HCT116 (cell line): Measurements from ENCODE around the gene EVC. TPM values are rescaled to one million over a fixed set of nuclear protein-coding genes. Genes with fewer than 3 reads are reported as not detected.

ENCODE experiments used
- ATAC-seq: fragments of 200-7000 bp; cut with Tn5 transposase; 2 replicates; pipeline ENCODE4 v1.9.1; 2020; ENCODE audit warnings: mild to moderate bottlenecking, moderate library complexity
- BruUV-seq: library from RNA; stranded (reverse); fragments of 400-500 nt; replicated peaks from 2 replicates; lab custom pipeline; 2021; lab: Mats Ljungman, UMichigan
- CTCF ChIA-PET: fragments of 300-600 bp; sonication (Branson Sonifier 250); formaldehyde crosslinking; loops from one replicate; lab custom pipeline; 2021; ENCODE audit warnings: antibody characterized with exemption; lab: Charles Lee
- POLR2A ChIA-PET: fragments of 300-600, 350-600 bp; sonication (Branson Sonifier 250); formaldehyde crosslinking; loops from one replicate; lab custom pipeline; 2021; ENCODE audit warnings: antibody characterized with exemption; lab: Charles Lee
- RAD21 ChIA-PET, 2 experiments: fragments of 300-600 bp; sonication (Branson Sonifier 250); formaldehyde crosslinking; loops; one replicate each; lab custom pipeline; 2023; ENCODE audit warnings: low total read pairs in 2 of 2; ENCODE audit not compliant: uncharacterized antibody in 2 of 2, unreplicated experiment in 2 of 2, low non-redundant PET in 1 of 2; lab: Charles Lee
- DNase-seq: peaks from one replicate; pipeline ENCODE4 v3.0.0-alpha.2; 2010; ENCODE audit warnings: low read depth, low spot score
- H2AFZ ChIP-seq: fragments of 200-600 bp; shearing (Covaris generic), sonication (generic); 2 replicates; pipeline ENCODE4 v1.6.1; 2017; ENCODE audit warnings: low read depth, mixed run types, mixed read lengths, antibody characterized with exemption, low read length; ENCODE audit not compliant: poor library complexity, severe bottlenecking
- H3K27ac ChIP-seq: 2 replicates; pipeline ENCODE4 v1.5.1; 2012; ENCODE audit warnings: low read depth, low read length
- H3K27me3 ChIP-seq: fragments of 200-600 bp; sonication (generic); 2 replicates; pipeline ENCODE4 v1.6.1; 2016; ENCODE audit warnings: mixed run types, low read length, mixed read lengths; ENCODE audit not compliant: insufficient read depth
- H3K36me3 ChIP-seq, 2 experiments: fragments of 200-500 bp in 1 of 2; fragments of 200-600 bp in 1 of 2; sonication (Bioruptor generic) in 1 of 2; sonication (generic) in 1 of 2; 2 replicates each; pipeline versions ENCODE4 v1.5.1 to v1.6.1; 2014 to 2016; ENCODE audit warnings: low read length in 2 of 2, inconsistent platforms in 1 of 2, mixed read lengths in 1 of 2, mixed run types in 1 of 2; ENCODE audit not compliant: insufficient read depth in 2 of 2, control insufficient read depth in 1 of 2
- H3K4me1 ChIP-seq, 2 experiments: fragments of 200-600 bp in 1 of 2; sonication (generic) in 1 of 2; 2 replicates each; pipeline versions ENCODE4 v1.5.1 to v1.6.1; 2012 to 2017; ENCODE audit warnings: low read length in 2 of 2, inconsistent platforms in 1 of 2, mild to moderate bottlenecking in 1 of 2, mixed read lengths in 1 of 2, mixed run types in 1 of 2, moderate library complexity in 1 of 2; ENCODE audit not compliant: insufficient read depth in 2 of 2, control insufficient read depth in 1 of 2
- H3K4me2 ChIP-seq: fragments of 200-600 bp; sonication (generic); 2 replicates; pipeline ENCODE4 v1.6.1; 2017; ENCODE audit warnings: mixed run types, low read length, mixed read lengths
- H3K4me3 ChIP-seq, 2 experiments: fragments of 200-600 bp in 1 of 2; sonication (generic) in 1 of 2; replicated peaks in 1 of 2; 2 replicates each; pipeline ENCODE4 v1.5.1; 2011 to 2016; ENCODE audit warnings: low read length in 2 of 2, control low read depth in 1 of 2, low read depth in 1 of 2, mild to moderate bottlenecking in 1 of 2, mixed read lengths in 1 of 2, mixed run types in 1 of 2
- H3K79me2 ChIP-seq: fragments of 200-600 bp; sonication (generic); 2 replicates; pipeline ENCODE4 v1.6.1; 2017; ENCODE audit warnings: mild to moderate bottlenecking, mixed run types, low read length, moderate library complexity, mixed read lengths; ENCODE audit not compliant: insufficient read depth
- H3K9ac ChIP-seq: fragments of 200-600 bp; sonication (generic); 2 replicates; pipeline ENCODE4 v1.6.1; 2016; ENCODE audit warnings: low read length, mixed read lengths
- H3K9me2 ChIP-seq: fragments of 200-600 bp; sonication (generic), shearing (Covaris generic); 2 replicates; pipeline ENCODE4 v1.6.1; 2017; ENCODE audit warnings: mixed run types, mild to moderate bottlenecking, moderate library complexity; ENCODE audit not compliant: insufficient read depth
- H3K9me3 ChIP-seq, 2 experiments: fragments of 200-500 bp in 1 of 2; fragments of 200-600 bp in 1 of 2; sonication (Bioruptor generic) in 1 of 2; sonication (generic) in 1 of 2; 2 replicates each; pipeline ENCODE4 v1.6.1; 2014 to 2017; ENCODE audit warnings: low read length in 2 of 2, mixed read lengths in 2 of 2, inconsistent platforms in 1 of 2, low read depth in 1 of 2, mild to moderate bottlenecking in 1 of 2, mixed run types in 1 of 2, moderate library complexity in 1 of 2; ENCODE audit not compliant: control insufficient read depth in 1 of 2, insufficient read depth in 1 of 2
- H4K20me1 ChIP-seq: fragments of 200-600 bp; sonication (generic), shearing (Covaris generic); 2 replicates; pipeline ENCODE4 v1.6.1; 2017; ENCODE audit warnings: mixed run types, mild to moderate bottlenecking, moderate library complexity; ENCODE audit not compliant: insufficient read depth
- CBX3 ChIP-seq: IDR thresholded peaks from 2 replicates; pipeline ENCODE4 v1.6.1; 2012; ENCODE audit warnings: low read depth
- CEBPB ChIP-seq: IDR thresholded peaks from 2 replicates; pipeline ENCODE4 v1.6.1; 2012; ENCODE audit warnings: low read depth
- EGR1 ChIP-seq: IDR thresholded peaks from 2 replicates; pipeline ENCODE4 v1.6.1; 2012; ENCODE audit warnings: low read depth
- ELF1 ChIP-seq: IDR thresholded peaks from 2 replicates; pipeline ENCODE4 v1.6.1; 2012; ENCODE audit warnings: low read depth, borderline replicate concordance
- EZH2 ChIP-seq: fragments of 200-600 bp; sonication (generic); IDR thresholded peaks from 2 replicates; pipeline ENCODE4 v1.6.1; 2017; ENCODE audit warnings: antibody characterized with exemption, mixed run types
- EZH2phosphoT487 ChIP-seq: fragments of 200-600 bp; IDR thresholded peaks from 2 replicates; pipeline ENCODE4 v1.6.1; 2018; ENCODE audit warnings: antibody characterized with exemption, borderline replicate concordance
- FOSL1 ChIP-seq: IDR thresholded peaks from 2 replicates; pipeline ENCODE4 v1.6.1; 2012; ENCODE audit warnings: low read depth
- JUND ChIP-seq: IDR thresholded peaks from 2 replicates; pipeline ENCODE4 v1.6.1; 2012
- POLR2AphosphoS5 ChIP-seq: IDR thresholded peaks from 2 replicates; pipeline ENCODE4 v1.6.1; 2011; ENCODE audit warnings: mild to moderate bottlenecking, low read depth, low read length, moderate library complexity
- RAD21 ChIP-seq: IDR thresholded peaks from 2 replicates; pipeline ENCODE4 v1.6.1; 2012; ENCODE audit warnings: low read depth, mild to moderate bottlenecking
- SIN3A ChIP-seq: IDR thresholded peaks from 2 replicates; pipeline ENCODE4 v1.6.1; 2012; ENCODE audit warnings: low read depth
- SP1 ChIP-seq: IDR thresholded peaks from 2 replicates; pipeline ENCODE4 v1.6.1; 2012; ENCODE audit warnings: low read depth
- SRF ChIP-seq: IDR thresholded peaks from 2 replicates; pipeline ENCODE4 v1.6.1; 2012; ENCODE audit warnings: low read depth
- TCF7L2 ChIP-seq: IDR thresholded peaks from 2 replicates; pipeline ENCODE4 v1.7.0; 2011; ENCODE audit warnings: borderline replicate concordance, inconsistent platforms; ENCODE audit not compliant: insufficient read depth, insufficient read length; ENCODE audit errors: extremely low read depth
- ZFX ChIP-seq: fragments of 450-650 bp; IDR thresholded peaks from 2 replicates; pipeline ENCODE4 v1.6.1; 2017
- ZNF274 ChIP-seq: fragments of 200-500 bp; sonication (Bioruptor generic); IDR thresholded peaks from 2 replicates; pipeline ENCODE4 v1.6.1; 2014; ENCODE audit warnings: mild to moderate bottlenecking, low read depth, low read length, inconsistent platforms
- intact Hi-C: fragments of 100-400 bp; cut with micrococcal nuclease; formaldehyde crosslinking; loops from 2 replicates; pipeline ENCODE4 v1.10.0; 2022
- total RNA-seq: library from RNA; stranded (reverse); gene quantifications from one replicate; pipeline ENCODE4 v1.2.1, GENCODE V29; 2021; ENCODE audit not compliant: unreplicated experiment
- TF ChIP-seq, protein P1 (sequence below): IDR thresholded peaks from 2 replicates; pipeline ENCODE4 v1.6.1; 2012
- TF ChIP-seq, protein P2 (sequence below): IDR thresholded peaks from 2 replicates; pipeline ENCODE4 v1.6.1; 2012
- TF ChIP-seq, protein P3 (sequence below): IDR thresholded peaks from 2 replicates; pipeline ENCODE4 v1.6.1; 2012; ENCODE audit warnings: low read depth
- TF ChIP-seq, protein P4 (sequence below), 3 experiments: fragments of 200-600 bp in 1 of 3; sonication (generic) in 1 of 3; IDR thresholded peaks in 2 of 3; conservative IDR thresholded peaks in 1 of 3; 2 replicates each; pipeline ENCODE4 v1.5.1; 2012 to 2017; ENCODE audit warnings: low read depth in 2 of 3, low read length in 2 of 3, antibody characterized with exemption in 1 of 3, borderline replicate concordance in 1 of 3, control low read depth in 1 of 3, mild to moderate bottlenecking in 1 of 3, mixed read lengths in 1 of 3, mixed run types in 1 of 3, moderate library complexity in 1 of 3; ENCODE audit not compliant: insufficient read depth in 1 of 3
- TF ChIP-seq, protein P5 (sequence below): IDR thresholded peaks from 2 replicates; pipeline ENCODE4 v1.6.1; 2011; ENCODE audit warnings: mild to moderate bottlenecking, low read length, moderate library complexity; ENCODE audit not compliant: insufficient replicate concordance; ENCODE audit errors: extremely low read depth

Gene EVC
- total RNA-seq, 1 experiment from 2014 or later, result 0.15 TPM

DNA sequence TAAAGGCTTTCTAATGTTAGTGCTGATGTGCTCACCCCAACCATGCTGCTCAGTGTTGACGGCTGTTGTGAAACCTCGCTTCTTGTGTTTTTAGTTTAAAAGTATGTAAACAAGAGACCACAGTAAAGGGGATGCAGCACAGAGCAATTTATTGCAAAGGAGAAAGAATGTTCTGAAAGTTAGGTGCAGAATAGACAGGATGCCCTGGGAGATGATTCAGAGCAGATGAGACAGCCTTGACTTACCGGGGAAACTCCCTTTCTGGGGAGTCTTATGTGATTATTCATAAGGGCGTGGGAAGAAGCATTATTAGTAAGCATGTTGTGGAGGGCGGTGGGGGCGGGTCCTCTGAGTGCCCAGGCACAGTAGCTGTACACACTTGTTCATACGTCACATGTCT, 47.7 kb downstream of the EVC start:
- BruUV-seq, result no TSS peak

More for the DNA sequence above, 47.7 kb downstream of the EVC start:
- Histone ChIP-seq H4K20me1 (no peaks in the 10 kb centered on the region), H3K4me1 (peaks cover 13 to 53% of the 10 kb centered on the region in 2 experiments), H3K9me3 (no peaks in the 10 kb centered on the region), H3K27me3 (no peaks in the 10 kb centered on the region), H3K36me3 (no peaks in the 10 kb centered on the region), H3K9me2 (no peaks in the 10 kb centered on the region), H3K79me2 (no peaks in the 10 kb centered on the region), H3K4me3 (peak overlapping the region in 1 of 2 experiments; percentile 19; a peak in 2 of 4 replicates), H3K9ac (peak overlapping the region; percentile 27), H3K27ac (no peak overlapping the region), H3K4me2 (peak overlapping the region; percentile 58), H2AFZ (no peak overlapping the region)
- TF ChIP-seq, protein P1, sequence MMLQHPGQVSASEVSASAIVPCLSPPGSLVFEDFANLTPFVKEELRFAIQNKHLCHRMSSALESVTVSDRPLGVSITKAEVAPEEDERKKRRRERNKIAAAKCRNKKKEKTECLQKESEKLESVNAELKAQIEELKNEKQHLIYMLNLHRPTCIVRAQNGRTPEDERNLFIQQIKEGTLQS, result no peak
- TF ChIP-seq TCF7L2, result no peak
- TF ChIP-seq POLR2AphosphoS5, result no peak
- no peak for TF ChIP-seq EZH2
- TF ChIP-seq, protein P2, sequence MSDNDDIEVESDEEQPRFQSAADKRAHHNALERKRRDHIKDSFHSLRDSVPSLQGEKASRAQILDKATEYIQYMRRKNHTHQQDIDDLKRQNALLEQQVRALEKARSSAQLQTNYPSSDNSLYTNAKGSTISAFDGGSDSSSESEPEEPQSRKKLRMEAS, result 0 out of 2 replicates have a peak, but pooled peaks have one; percentile 7
- TF ChIP-seq EZH2phosphoT487, result no peak
- TF ChIP-seq RAD21, result no peak
- no peak for TF ChIP-seq ZNF274
- TF ChIP-seq SP1, result peak; percentile 56
- no peak for TF ChIP-seq CBX3
- peak; percentile 80 for TF ChIP-seq JUND
- TF ChIP-seq CEBPB, result no peak
- TF ChIP-seq SIN3A, result no peak
- TF ChIP-seq FOSL1, result peak; percentile 87
- TF ChIP-seq, protein P3, sequence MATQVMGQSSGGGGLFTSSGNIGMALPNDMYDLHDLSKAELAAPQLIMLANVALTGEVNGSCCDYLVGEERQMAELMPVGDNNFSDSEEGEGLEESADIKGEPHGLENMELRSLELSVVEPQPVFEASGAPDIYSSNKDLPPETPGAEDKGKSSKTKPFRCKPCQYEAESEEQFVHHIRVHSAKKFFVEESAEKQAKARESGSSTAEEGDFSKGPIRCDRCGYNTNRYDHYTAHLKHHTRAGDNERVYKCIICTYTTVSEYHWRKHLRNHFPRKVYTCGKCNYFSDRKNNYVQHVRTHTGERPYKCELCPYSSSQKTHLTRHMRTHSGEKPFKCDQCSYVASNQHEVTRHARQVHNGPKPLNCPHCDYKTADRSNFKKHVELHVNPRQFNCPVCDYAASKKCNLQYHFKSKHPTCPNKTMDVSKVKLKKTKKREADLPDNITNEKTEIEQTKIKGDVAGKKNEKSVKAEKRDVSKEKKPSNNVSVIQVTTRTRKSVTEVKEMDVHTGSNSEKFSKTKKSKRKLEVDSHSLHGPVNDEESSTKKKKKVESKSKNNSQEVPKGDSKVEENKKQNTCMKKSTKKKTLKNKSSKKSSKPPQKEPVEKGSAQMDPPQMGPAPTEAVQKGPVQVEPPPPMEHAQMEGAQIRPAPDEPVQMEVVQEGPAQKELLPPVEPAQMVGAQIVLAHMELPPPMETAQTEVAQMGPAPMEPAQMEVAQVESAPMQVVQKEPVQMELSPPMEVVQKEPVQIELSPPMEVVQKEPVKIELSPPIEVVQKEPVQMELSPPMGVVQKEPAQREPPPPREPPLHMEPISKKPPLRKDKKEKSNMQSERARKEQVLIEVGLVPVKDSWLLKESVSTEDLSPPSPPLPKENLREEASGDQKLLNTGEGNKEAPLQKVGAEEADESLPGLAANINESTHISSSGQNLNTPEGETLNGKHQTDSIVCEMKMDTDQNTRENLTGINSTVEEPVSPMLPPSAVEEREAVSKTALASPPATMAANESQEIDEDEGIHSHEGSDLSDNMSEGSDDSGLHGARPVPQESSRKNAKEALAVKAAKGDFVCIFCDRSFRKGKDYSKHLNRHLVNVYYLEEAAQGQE, result no peak
- TF ChIP-seq, protein P4, sequence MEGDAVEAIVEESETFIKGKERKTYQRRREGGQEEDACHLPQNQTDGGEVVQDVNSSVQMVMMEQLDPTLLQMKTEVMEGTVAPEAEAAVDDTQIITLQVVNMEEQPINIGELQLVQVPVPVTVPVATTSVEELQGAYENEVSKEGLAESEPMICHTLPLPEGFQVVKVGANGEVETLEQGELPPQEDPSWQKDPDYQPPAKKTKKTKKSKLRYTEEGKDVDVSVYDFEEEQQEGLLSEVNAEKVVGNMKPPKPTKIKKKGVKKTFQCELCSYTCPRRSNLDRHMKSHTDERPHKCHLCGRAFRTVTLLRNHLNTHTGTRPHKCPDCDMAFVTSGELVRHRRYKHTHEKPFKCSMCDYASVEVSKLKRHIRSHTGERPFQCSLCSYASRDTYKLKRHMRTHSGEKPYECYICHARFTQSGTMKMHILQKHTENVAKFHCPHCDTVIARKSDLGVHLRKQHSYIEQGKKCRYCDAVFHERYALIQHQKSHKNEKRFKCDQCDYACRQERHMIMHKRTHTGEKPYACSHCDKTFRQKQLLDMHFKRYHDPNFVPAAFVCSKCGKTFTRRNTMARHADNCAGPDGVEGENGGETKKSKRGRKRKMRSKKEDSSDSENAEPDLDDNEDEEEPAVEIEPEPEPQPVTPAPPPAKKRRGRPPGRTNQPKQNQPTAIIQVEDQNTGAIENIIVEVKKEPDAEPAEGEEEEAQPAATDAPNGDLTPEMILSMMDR (IDR thresholded peaks at IDR 0.05 in 2 of 3, conservative IDR thresholded peaks at IDR 0.05 in 1 of 3; ENCODE audit: borderline replicate concordance in 1 of 3, insufficient read depth in 1 of 3, low read depth in 2 of 3, low read length in 2 of 3), result no peak
- TF ChIP-seq SRF, result no peak
- TF ChIP-seq ZFX, result no peak
- TF ChIP-seq, protein P5, sequence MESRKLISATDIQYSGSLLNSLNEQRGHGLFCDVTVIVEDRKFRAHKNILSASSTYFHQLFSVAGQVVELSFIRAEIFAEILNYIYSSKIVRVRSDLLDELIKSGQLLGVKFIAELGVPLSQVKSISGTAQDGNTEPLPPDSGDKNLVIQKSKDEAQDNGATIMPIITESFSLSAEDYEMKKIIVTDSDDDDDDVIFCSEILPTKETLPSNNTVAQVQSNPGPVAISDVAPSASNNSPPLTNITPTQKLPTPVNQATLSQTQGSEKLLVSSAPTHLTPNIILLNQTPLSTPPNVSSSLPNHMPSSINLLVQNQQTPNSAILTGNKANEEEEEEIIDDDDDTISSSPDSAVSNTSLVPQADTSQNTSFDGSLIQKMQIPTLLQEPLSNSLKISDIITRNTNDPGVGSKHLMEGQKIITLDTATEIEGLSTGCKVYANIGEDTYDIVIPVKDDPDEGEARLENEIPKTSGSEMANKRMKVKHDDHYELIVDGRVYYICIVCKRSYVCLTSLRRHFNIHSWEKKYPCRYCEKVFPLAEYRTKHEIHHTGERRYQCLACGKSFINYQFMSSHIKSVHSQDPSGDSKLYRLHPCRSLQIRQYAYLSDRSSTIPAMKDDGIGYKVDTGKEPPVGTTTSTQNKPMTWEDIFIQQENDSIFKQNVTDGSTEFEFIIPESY, result no peak
- peak; percentile 74 for TF ChIP-seq EGR1
- no peak for TF ChIP-seq ELF1
- POLR2A ChIA-PET, result no interaction called here
- DNase-seq (peak; percentile 77), ATAC-seq (peak; percentile 86)
- intact Hi-C loops, result no loop called here
- CTCF ChIA-PET, result no interaction called here
- RAD21 ChIA-PET, result no interaction called here
